Measurements from ENCODE around the gene ALPL. TPM values are rescaled to one million over a fixed set of nuclear protein-coding genes. Genes with fewer than 3 reads are reported as not detected.

ALPL gene
- total and polyA plus RNA-seq, 2 of the 4 experiments (the other 2 are of a cell fraction): 0.54 to 2.2 TPM

DNA sequence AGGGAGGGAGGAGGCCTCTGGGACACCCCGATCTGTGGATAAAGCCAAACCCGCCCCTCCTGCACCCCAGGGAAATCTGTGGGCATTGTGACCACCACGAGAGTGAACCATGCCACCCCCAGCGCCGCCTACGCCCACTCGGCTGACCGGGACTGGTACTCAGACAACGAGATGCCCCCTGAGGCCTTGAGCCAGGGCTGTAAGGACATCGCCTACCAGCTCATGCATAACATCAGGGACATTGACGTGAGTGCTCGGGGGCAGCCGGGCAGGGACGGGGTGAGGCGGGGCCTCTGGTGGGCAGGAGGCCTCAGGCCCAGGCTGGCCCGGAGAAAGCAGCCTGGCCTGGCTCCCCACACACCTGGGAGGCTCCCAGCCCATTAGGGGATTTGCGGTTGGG is 54.7 kb downstream of the ALPL start:
- peaks cover 14% of the 10 kb centered on the region for H3K9me1 ChIP-seq (ENCODE audit: insufficient read depth, low read length)
- dilution Hi-C loops (cut with HindIII; ENCODE audit: low sequenced_read_pairs, unreplicated experiment) (no loop called here), intact Hi-C loops (cut with micrococcal nuclease) (no loop called here), in situ Hi-C loops (cut with MboI; ENCODE audit: low sequenced_read_pairs) (no loop called here)
- H2AK9ac ChIP-seq (replicated peaks; ENCODE audit: low read depth, low read length, poor library complexity): no peak overlapping the region
- no peaks in the 10 kb centered on the region for H3K36me3 ChIP-seq (ENCODE audit: control insufficient read depth, insufficient read depth, low read length)
- H3K79me1 ChIP-seq (ENCODE audit: low read depth in 1 of 2, low read length in 2 of 2): no peaks in the 10 kb centered on the region
- 98% methylated on average over 8 of the region's 17 CpGs; no CpG with 5 or more reads in 1 of the 2 experiments for WGBS, 2 experiments (ENCODE audit: extremely low coverage in 2 of 2, insufficient read length in 1 of 2)
- BruUV-seq (replicated peaks): no TSS peak
- H3K56ac ChIP-seq (ENCODE audit: extremely low read depth, insufficient read depth, low read length): no peak overlapping the region
- no peak overlapping the region for H2BK120ac ChIP-seq (ENCODE audit: low read depth, low read length)
- H3K9me3 ChIP-seq (ENCODE audit: control insufficient read depth, insufficient read depth, low read length): no peaks in the 10 kb centered on the region
- no peak overlapping the region for H2BK5ac ChIP-seq (ENCODE audit: low read depth, low read length, poor library complexity, severe bottlenecking)
- H3K14ac ChIP-seq (replicated peaks; ENCODE audit: low read depth, low read length): no peak overlapping the region
- H4K8ac ChIP-seq (ENCODE audit: low read depth in 2 of 2, low read length in 2 of 2): no peak overlapping the region
- ChIA-PET POLR2A (ENCODE audit: unreplicated experiment) (interaction anchor here (0.6 kb wide), 1 partner anchor 192 kb away, joined by 3 read pairs; no protein-coding TSS in a partner anchor), CTCF (no interaction called here)
- H3K27ac ChIP-seq (ENCODE audit: insufficient read depth, low read length): no peak overlapping the region
- H3K9ac ChIP-seq (ENCODE audit: low read depth, low read length): no peak overlapping the region
- H2BK15ac ChIP-seq (ENCODE audit: low read depth, low read length): no peak overlapping the region
- no peak overlapping the region for H2AFZ ChIP-seq (replicated peaks; ENCODE audit: low read length, poor library complexity)
- H4K91ac ChIP-seq (ENCODE audit: insufficient read depth, low read depth, low read length): no peak overlapping the region
- peaks cover 16% of the 10 kb centered on the region for H3K4me1 ChIP-seq (ENCODE audit: control insufficient read depth, insufficient read depth, low read length)
- H3K4me2 ChIP-seq (ENCODE audit: low read depth, low read length): no peak overlapping the region
- ATAC-seq (ENCODE audit: low read depth) (no peak), DNase-seq (no peak)
- 0 out of 2 replicates have a peak, but pooled peaks cover 2% of the 10 kb centered on the region for H3K27me3 ChIP-seq (ENCODE audit: control insufficient read depth, insufficient read depth, low read length)
- H2BK20ac ChIP-seq (ENCODE audit: low read depth, low read length): no peak overlapping the region
- H3K18ac ChIP-seq (ENCODE audit: low read depth, low read length): no peak overlapping the region
- H4K20me1 ChIP-seq (ENCODE audit: insufficient read depth, low read length): no peaks in the 10 kb centered on the region
- no peak overlapping the region for H3K23ac ChIP-seq (ENCODE audit: low read depth, low read length)
- H3K4ac ChIP-seq (ENCODE audit: low read depth, low read length): no peak overlapping the region
- no peak overlapping the region; the same call in 1 of the 2 replicates for H2AK5ac ChIP-seq (ENCODE audit: low read depth, low read length)
- no peak for TF ChIP-seq CEBPB (IDR thresholded peaks at IDR 0.05; ENCODE audit: low read depth, low read length)
- TF ChIP-seq RAD21 (IDR thresholded peaks at IDR 0.05; ENCODE audit: low read length): no peak
- TF ChIP-seq, protein P1, sequence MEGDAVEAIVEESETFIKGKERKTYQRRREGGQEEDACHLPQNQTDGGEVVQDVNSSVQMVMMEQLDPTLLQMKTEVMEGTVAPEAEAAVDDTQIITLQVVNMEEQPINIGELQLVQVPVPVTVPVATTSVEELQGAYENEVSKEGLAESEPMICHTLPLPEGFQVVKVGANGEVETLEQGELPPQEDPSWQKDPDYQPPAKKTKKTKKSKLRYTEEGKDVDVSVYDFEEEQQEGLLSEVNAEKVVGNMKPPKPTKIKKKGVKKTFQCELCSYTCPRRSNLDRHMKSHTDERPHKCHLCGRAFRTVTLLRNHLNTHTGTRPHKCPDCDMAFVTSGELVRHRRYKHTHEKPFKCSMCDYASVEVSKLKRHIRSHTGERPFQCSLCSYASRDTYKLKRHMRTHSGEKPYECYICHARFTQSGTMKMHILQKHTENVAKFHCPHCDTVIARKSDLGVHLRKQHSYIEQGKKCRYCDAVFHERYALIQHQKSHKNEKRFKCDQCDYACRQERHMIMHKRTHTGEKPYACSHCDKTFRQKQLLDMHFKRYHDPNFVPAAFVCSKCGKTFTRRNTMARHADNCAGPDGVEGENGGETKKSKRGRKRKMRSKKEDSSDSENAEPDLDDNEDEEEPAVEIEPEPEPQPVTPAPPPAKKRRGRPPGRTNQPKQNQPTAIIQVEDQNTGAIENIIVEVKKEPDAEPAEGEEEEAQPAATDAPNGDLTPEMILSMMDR (conservative IDR thresholded peaks at IDR 0.05; ENCODE audit: low read depth, low read length): no peak
- no peak overlapping the region for H4K5ac ChIP-seq (ENCODE audit: low read depth, low read length)
- no peak overlapping the region for H3K4me3 ChIP-seq (ENCODE audit: insufficient read depth, low read depth, low read length)

Data from IMR-90 (cell line).